GM20000 (cell line): ENCODE measurements around the gene CASP9.
"Not testable (repeated sequence)": the region's sequence is repeated elsewhere in the genome, so short reads cannot be mapped to it uniquely, and the experiment has no call there.

ENCODE experiments used
- DNase-seq: peaks from one replicate; pipeline ENCODE4 v3.0.0; 2012; ENCODE audit warnings: low spot score
- CTCF ChIP-seq: IDR thresholded peaks from 2 replicates; pipeline ENCODE4 v1.5.1; 2012; ENCODE audit warnings: mild to moderate bottlenecking, control low read depth; ENCODE audit errors: extremely low read depth, missing control alignments

CASP9 gene

GRCh38 chr1:15465674-15466073 is 58.3 kb downstream of the CASP9 start:
- no peak for DNase-seq
- no peak for TF ChIP-seq CTCF

GRCh38 chr1:15463926-15464322 is 60.1 kb downstream of the CASP9 start:
- not testable (repeated sequence) for DNase-seq

GRCh38 chr1:15463064-15463800 is 60.8 kb downstream of the CASP9 start:
- not testable (repeated sequence) for DNase-seq

- no peak for TF ChIP-seq CTCF
- no peak for DNase-seq
These were observed 63.3 kb downstream of the CASP9 start for GRCh38 chr1:15460708-15461095.

- TF ChIP-seq CTCF: no peak
- no peak for DNase-seq
These were observed 64.0 kb downstream of the CASP9 start for GRCh38 chr1:15459771-15460707.

GRCh38 chr1:15458388-15458787 is 65.6 kb downstream of the CASP9 start:
- DNase-seq: not testable (repeated sequence)

GRCh38 chr1:15457585-15457984 is 66.4 kb downstream of the CASP9 start:
- no peak for TF ChIP-seq CTCF
- DNase-seq: no peak

GRCh38 chr1:15456313-15456954 is 67.6 kb downstream of the CASP9 start, which contains the start of gene CELA2A:
Gene CELA2A (plus strand): TSS chr1:15456732. CDS start chr1:15456754, 22 bp downstream.
- no peak for TF ChIP-seq CTCF
- DNase-seq: no peak
